GM12878 (cell line): Measurements from ENCODE around the gene IL17B. TPM values are rescaled to one million over a fixed set of nuclear protein-coding genes. Genes with fewer than 3 reads are reported as not detected.

Source experiments
- ATAC-seq: fragments of 200-7000 bp; cut with Tn5 transposase; 3 replicates; pipeline ENCODE4 v1.9.1; 2020; ENCODE audit warnings: mild to moderate bottlenecking, moderate library complexity
- BruUV-seq: library from RNA; stranded (reverse); fragments of 400-500 nt; replicated peaks from 2 replicates; lab custom pipeline; 2021; lab: Mats Ljungman, UMichigan
- CTCF ChIA-PET: fragments of 300-600 bp; sonication (Branson Sonifier 250); formaldehyde crosslinking; extraction: SDS; loops from one replicate; lab custom pipeline; 2021; ENCODE audit warnings: inconsistent platforms; lab: Yijun Ruan, JAX
- POLR2A ChIA-PET: fragments of 350-600 bp; formaldehyde crosslinking; extraction: SDS; loops from one replicate; lab custom pipeline; 2021; ENCODE audit warnings: inconsistent platforms; lab: Charles Lee
- RAD21 ChIA-PET: fragments of 300-600 bp; sonication (Branson Sonifier 250); formaldehyde crosslinking; loops from one replicate; lab custom pipeline; 2023; ENCODE audit warnings: antibody characterized with exemption; ENCODE audit not compliant: unreplicated experiment; lab: Charles Lee
- SMC1A ChIA-PET: fragments of 300-600 bp; sonication (Branson Sonifier 250); formaldehyde crosslinking; loops from one replicate; lab custom pipeline; 2023; ENCODE audit not compliant: unreplicated experiment, uncharacterized antibody; lab: Charles Lee
- DNase-seq: peaks from one replicate; pipeline ENCODE4 v3.0.0-alpha.2; 2011; ENCODE audit warnings: low read depth, low spot score
- FAIRE-seq: peaks from 3 replicates; lab custom pipeline; 2011; peaks lifted over from hg19 to GRCh38; lab: Jason Lieb, UNC
- H2AFZ ChIP-seq: 2 replicates; pipeline ENCODE4 v1.6.0; 2011; ENCODE audit warnings: low read depth, low read length, control low read depth; ENCODE audit not compliant: control insufficient read depth
- H3K27ac ChIP-seq: 2 replicates; pipeline ENCODE4 v1.5.1; 2011; ENCODE audit warnings: control low read depth; ENCODE audit not compliant: control insufficient read depth, insufficient read depth
- H3K27me3 ChIP-seq, 2 experiments: replicated peaks in 1 of 2; 2 replicates each; pipeline versions ENCODE4 v1.6.0 to v1.6.1; 2011; ENCODE audit warnings: low read length in 1 of 2; ENCODE audit not compliant: control insufficient read depth in 2 of 2, insufficient read depth in 2 of 2
- H3K36me3 ChIP-seq, 2 experiments: 2 replicates each; pipeline ENCODE4 v1.5.1; 2011; ENCODE audit warnings: low read length in 1 of 2; ENCODE audit not compliant: control insufficient read depth in 2 of 2, insufficient read depth in 2 of 2
- H3K4me1 ChIP-seq: 2 replicates; pipeline ENCODE4 v1.6.1; 2011; ENCODE audit warnings: mild to moderate bottlenecking, low read length, moderate library complexity, mixed read lengths; ENCODE audit not compliant: control insufficient read depth, insufficient read depth
- H3K4me2 ChIP-seq: 2 replicates; pipeline ENCODE4 v1.6.0; 2011; ENCODE audit warnings: control low read depth; ENCODE audit not compliant: control insufficient read depth, insufficient read depth
- H3K4me3 ChIP-seq: fragments of 200-600 bp; sonication (generic); 2 replicates; pipeline ENCODE4 v1.5.1; 2016
- H3K79me2 ChIP-seq: 2 replicates; pipeline ENCODE4 v1.6.0; 2011; ENCODE audit warnings: low read length; ENCODE audit not compliant: control insufficient read depth, insufficient read depth
- H3K9ac ChIP-seq: 2 replicates; pipeline ENCODE4 v1.8.0; 2011; ENCODE audit warnings: low read length, control low read depth, mixed read lengths; ENCODE audit not compliant: control insufficient read depth, insufficient read depth
- H3K9me3 ChIP-seq: replicated peaks from 3 replicates; pipeline ENCODE4 v1.5.1; 2011; ENCODE audit warnings: mild to moderate bottlenecking, low read length; ENCODE audit not compliant: control insufficient read depth, insufficient read depth
- H4K20me1 ChIP-seq: 2 replicates; pipeline ENCODE4 v1.6.0; 2011; ENCODE audit not compliant: control insufficient read depth, insufficient read depth
- BMI1 ChIP-seq: fragments of 450-650 bp; IDR thresholded peaks from 2 replicates; pipeline ENCODE4 v1.6.1; 2016; ENCODE audit warnings: mild to moderate bottlenecking, moderate library complexity, borderline replicate concordance
- CEBPB ChIP-seq, 2 experiments: fragments of 150-350 bp in 1 of 2; IDR thresholded peaks; 2 replicates each; pipeline ENCODE4 v1.6.1; 2012 to 2014; ENCODE audit warnings: low read depth in 2 of 2, low read length in 2 of 2, borderline replicate concordance in 1 of 2, inconsistent platforms in 1 of 2
- CREB1 ChIP-seq: IDR thresholded peaks from 2 replicates; pipeline ENCODE4 v1.6.1; 2012; ENCODE audit warnings: low read depth, mild to moderate bottlenecking, inconsistent platforms
- CTCF ChIP-seq, 3 experiments: IDR thresholded peaks in 2 of 3; conservative IDR thresholded peaks in 1 of 3; 2 replicates each; pipeline ENCODE4 v1.5.1; 2011; ENCODE audit warnings: low read depth in 3 of 3, low read length in 3 of 3, mild to moderate bottlenecking in 3 of 3, control low read depth in 2 of 3, moderate library complexity in 2 of 3, inconsistent platforms in 1 of 3, mixed read lengths in 1 of 3; ENCODE audit not compliant: control insufficient read depth in 2 of 3, insufficient read depth in 1 of 3; ENCODE audit errors: extremely low read depth in 1 of 3
- EP300 ChIP-seq, 2 experiments: fragments of 150-350 bp in 1 of 2; IDR thresholded peaks; 2 replicates each; pipeline ENCODE4 v1.6.1; 2011 to 2012; ENCODE audit warnings: low read depth in 2 of 2, low read length in 2 of 2, borderline replicate concordance in 1 of 2, improper control_type of control experiment in 1 of 2, inconsistent platforms in 1 of 2; ENCODE audit not compliant: control insufficient read depth in 1 of 2
- IKZF2 ChIP-seq, 2 experiments: fragments of 450-650 bp; IDR thresholded peaks; 2 replicates each; pipeline ENCODE4 v1.6.1; 2017; ENCODE audit warnings: mild to moderate bottlenecking in 2 of 2, moderate library complexity in 2 of 2
- MYB ChIP-seq: fragments of 150-350 bp; IDR thresholded peaks from 2 replicates; pipeline ENCODE4 v1.6.1; 2014; ENCODE audit warnings: mild to moderate bottlenecking, low read depth, low read length, borderline replicate concordance
- NFYB ChIP-seq: IDR thresholded peaks from 2 replicates; pipeline ENCODE4 v1.6.1; 2011; ENCODE audit warnings: low read depth, mild to moderate bottlenecking, low read length, improper control_type of control experiment, moderate library complexity; ENCODE audit not compliant: insufficient read depth
- NR2C2 ChIP-seq: IDR thresholded peaks from 2 replicates; pipeline ENCODE4 v1.6.1; 2011; ENCODE audit warnings: borderline replicate concordance, low read depth; ENCODE audit not compliant: control insufficient read depth, insufficient read length
- RAD21 ChIP-seq: IDR thresholded peaks from 2 replicates; pipeline ENCODE4 v1.6.1; 2011; ENCODE audit warnings: mild to moderate bottlenecking, low read depth, low read length, moderate library complexity; ENCODE audit not compliant: insufficient read depth
- SMC3 ChIP-seq: IDR thresholded peaks from 2 replicates; pipeline ENCODE4 v1.6.1; 2011; ENCODE audit warnings: low read length, improper control_type of control experiment, borderline replicate concordance
- SRF ChIP-seq, 2 experiments: IDR thresholded peaks; 2 replicates each; pipeline ENCODE4 v1.6.1; 2011; ENCODE audit warnings: low read depth in 2 of 2, low read length in 2 of 2, mild to moderate bottlenecking in 1 of 2, moderate library complexity in 1 of 2
- ZNF217 ChIP-seq: fragments of 450-650 bp; IDR thresholded peaks from 2 replicates; pipeline ENCODE4 v1.6.1; 2017; ENCODE audit warnings: antibody characterized with exemption, mild to moderate bottlenecking
- ZSCAN29 ChIP-seq: fragments of 450-650 bp; IDR thresholded peaks from 2 replicates; pipeline ENCODE4 v1.6.1; 2017; ENCODE audit warnings: mild to moderate bottlenecking, moderate library complexity
- ZZZ3 ChIP-seq: IDR thresholded peaks from 2 replicates; pipeline ENCODE4 v1.6.1; 2011; ENCODE audit warnings: low read depth; ENCODE audit not compliant: control insufficient read depth, insufficient read length
- WGBS: methylation state at CpG from one replicate; pipeline ENCODE4 v1.1.6; 2016; ENCODE audit warnings: low lambda C conversion rate; ENCODE audit not compliant: insufficient replicate concordance, insufficient coverage; ENCODE audit errors: missing lambda C conversion rate; 5-methylcytosine and 5-hydroxymethylcytosine counted together
- in situ Hi-C: fragments of 300-500 bp; cut with MboI; formaldehyde crosslinking; loops from 9 replicates; pipeline ENCODE4 v1.14.3; 2018; ENCODE audit warnings: mixed read lengths
- intact Hi-C: fragments of 100-400 bp; cut with micrococcal nuclease; formaldehyde crosslinking; loops from one replicate; pipeline ENCODE4 v1.14.2; 2022; ENCODE audit not compliant: unreplicated experiment
- polyA plus RNA-seq, 11 experiments: library from polyadenylated mRNA; depleted of rRNA in 4 of 11; unstranded in 6 of 11; stranded (reverse) in 5 of 11; fragments of >200 nt; fragmentation: Nextera tagmentation in 4 of 11; fragmentation: Illumina TruSeq in 1 of 11; extraction: Ambion mirVana in 4 of 11; extraction: Trizol in 1 of 11; gene quantifications; 1 replicate in 1 of 11; 2 replicates in 10 of 11; pipeline versions ENCODE4 v1.2.1 to v1.2.3, GENCODE V29; 2011 to 2016; ENCODE audit warnings: inconsistent platforms in 2 of 11, missing spikeins in 2 of 11, low read depth in 1 of 11
- total RNA-seq, 4 experiments: library from RNA; depleted of rRNA in 3 of 4; stranded (reverse); fragments of >200 nt in 3 of 4; fragmentation: Illumina TruSeq in 1 of 4; extraction: Trizol in 1 of 4; gene quantifications; 2 replicates each; pipeline versions ENCODE4 v1.2.1 to v1.2.3, GENCODE V29; 2013 to 2021
- TF ChIP-seq, protein P1 (sequence below): fragments of 450-650 bp; IDR thresholded peaks from 2 replicates; pipeline ENCODE4 v1.6.1; 2017; ENCODE audit warnings: mild to moderate bottlenecking, moderate library complexity

The IL17B gene
- total and polyA plus RNA-seq, 10 of the 15 experiments (the other 5 are each of a cell fraction or from before 2014, with no cell fraction given), result not detected

DNA sequence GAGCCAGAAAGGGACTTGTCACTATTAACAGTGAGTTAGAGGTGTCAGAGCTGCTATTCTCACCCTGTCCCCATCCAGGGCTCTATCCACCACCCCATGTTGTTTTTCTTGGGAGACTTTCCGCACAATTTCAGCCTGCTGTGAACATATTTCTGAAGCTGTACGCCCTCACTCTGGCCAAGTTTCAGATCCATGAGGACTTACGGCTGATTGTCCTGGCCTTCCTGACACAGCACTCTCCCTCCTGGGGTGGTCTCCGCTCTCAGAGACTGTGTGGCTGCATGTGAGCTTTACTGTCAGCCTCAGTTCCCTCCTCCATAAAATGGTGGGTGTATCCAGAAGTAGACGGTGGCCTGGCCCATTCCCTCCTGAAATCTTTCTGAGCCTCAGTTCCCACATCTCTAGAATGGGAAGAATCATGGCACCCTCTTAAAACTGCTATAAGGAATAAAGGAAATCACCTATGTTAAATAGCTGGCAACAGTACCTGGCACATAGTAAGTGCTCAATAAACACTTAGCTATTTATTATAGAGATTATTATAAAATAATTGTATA is 804 bp upstream of the IL17B start (continued):
- TF ChIP-seq, protein P1, sequence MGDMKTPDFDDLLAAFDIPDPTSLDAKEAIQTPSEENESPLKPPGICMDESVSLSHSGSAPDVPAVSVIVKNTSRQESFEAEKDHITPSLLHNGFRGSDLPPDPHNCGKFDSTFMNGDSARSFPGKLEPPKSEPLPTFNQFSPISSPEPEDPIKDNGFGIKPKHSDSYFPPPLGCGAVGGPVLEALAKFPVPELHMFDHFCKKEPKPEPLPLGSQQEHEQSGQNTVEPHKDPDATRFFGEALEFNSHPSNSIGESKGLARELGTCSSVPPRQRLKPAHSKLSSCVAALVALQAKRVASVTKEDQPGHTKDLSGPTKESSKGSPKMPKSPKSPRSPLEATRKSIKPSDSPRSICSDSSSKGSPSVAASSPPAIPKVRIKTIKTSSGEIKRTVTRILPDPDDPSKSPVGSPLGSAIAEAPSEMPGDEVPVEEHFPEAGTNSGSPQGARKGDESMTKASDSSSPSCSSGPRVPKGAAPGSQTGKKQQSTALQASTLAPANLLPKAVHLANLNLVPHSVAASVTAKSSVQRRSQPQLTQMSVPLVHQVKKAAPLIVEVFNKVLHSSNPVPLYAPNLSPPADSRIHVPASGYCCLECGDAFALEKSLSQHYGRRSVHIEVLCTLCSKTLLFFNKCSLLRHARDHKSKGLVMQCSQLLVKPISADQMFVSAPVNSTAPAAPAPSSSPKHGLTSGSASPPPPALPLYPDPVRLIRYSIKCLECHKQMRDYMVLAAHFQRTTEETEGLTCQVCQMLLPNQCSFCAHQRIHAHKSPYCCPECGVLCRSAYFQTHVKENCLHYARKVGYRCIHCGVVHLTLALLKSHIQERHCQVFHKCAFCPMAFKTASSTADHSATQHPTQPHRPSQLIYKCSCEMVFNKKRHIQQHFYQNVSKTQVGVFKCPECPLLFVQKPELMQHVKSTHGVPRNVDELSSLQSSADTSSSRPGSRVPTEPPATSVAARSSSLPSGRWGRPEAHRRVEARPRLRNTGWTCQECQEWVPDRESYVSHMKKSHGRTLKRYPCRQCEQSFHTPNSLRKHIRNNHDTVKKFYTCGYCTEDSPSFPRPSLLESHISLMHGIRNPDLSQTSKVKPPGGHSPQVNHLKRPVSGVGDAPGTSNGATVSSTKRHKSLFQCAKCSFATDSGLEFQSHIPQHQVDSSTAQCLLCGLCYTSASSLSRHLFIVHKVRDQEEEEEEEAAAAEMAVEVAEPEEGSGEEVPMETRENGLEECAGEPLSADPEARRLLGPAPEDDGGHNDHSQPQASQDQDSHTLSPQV, result no peak
- no peak for TF ChIP-seq CTCF (IDR thresholded peaks at IDR 0.05 in 2 of 3, conservative IDR thresholded peaks at IDR 0.05 in 1 of 3; ENCODE audit: control insufficient read depth in 2 of 3, extremely low read depth in 1 of 3, insufficient read depth in 1 of 3, low read depth in 3 of 3, low read length in 3 of 3)
- TF ChIP-seq RAD21, result no peak

DNA sequence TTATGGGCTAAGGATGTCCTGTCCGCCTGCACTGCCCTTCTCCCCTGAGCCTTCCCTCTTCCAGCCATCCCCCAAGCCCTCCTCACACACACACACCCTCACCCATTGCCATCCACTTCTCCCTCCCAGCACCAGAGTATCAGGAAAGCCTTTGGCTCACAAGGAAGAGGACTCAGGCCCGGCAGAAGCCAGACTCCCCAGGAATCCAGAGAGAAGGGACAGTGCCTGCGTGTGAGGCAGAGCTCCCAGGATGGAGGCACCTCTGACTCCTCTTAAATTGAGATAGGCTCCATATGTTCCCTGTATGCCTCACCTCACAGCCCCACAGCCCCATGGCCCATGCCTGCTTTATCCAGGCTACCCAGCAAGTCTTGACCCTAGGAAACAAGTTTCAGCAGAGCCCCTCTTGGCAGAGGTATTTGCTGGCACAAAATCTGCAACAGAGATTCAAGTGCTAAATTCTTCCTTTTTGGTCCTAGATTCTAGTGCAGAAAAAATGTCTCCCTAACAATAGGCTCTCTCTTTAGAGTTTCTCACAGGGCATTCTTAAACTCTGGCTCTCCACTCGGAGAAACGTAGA is 761 bp downstream of the IL17B start:
- Histone ChIP-seq H3K79me2 (no peaks in the 10 kb centered on the region), H3K27ac (no peak overlapping the region), H3K4me3 (no peak overlapping the region), H3K9ac (no peak overlapping the region), H2AFZ (no peak overlapping the region), H3K36me3 (no peaks in the 10 kb centered on the region), H3K4me1 (no peaks in the 10 kb centered on the region), H3K9me3 (no peaks in the 10 kb centered on the region), H3K27me3 (peaks cover 0 to 2% of the 10 kb centered on the region in 2 experiments; a peak in 2 of 4 replicates), H4K20me1 (no peaks in the 10 kb centered on the region), H3K4me2 (no peak overlapping the region)
- DNase-seq (no peak), FAIRE-seq (no peak), ATAC-seq (no peak)
- no TSS peak for BruUV-seq
- ChIA-PET POLR2A (no interaction called here), RAD21 (interaction anchor here (1.0 to 1.1 kb wide), 2 partner anchors 63 to 173 kb away, joined by 3 read pairs; partner anchors contain the start of gene CSNK1A1), CTCF (interaction anchor here (7.6 to 12.8 kb wide), 2 partner anchors 56 to 184 kb away, joined by 35 to 137 read pairs; no protein-coding TSS in a partner anchor), SMC1A (interaction anchor here (1.1 kb wide), 1 partner anchor 56 kb away, joined by 3 read pairs; no protein-coding TSS in a partner anchor)
- intact Hi-C loops, result no loop called here
- WGBS, result 40% methylated on average over 5 of the region's 5 CpGs
- in situ Hi-C loops, result no loop called here
- TF ChIP-seq IKZF2 (IDR thresholded peaks at IDR 0.05) (no peak), NFYB (no peak), CEBPB (IDR thresholded peaks at IDR 0.05; ENCODE audit: borderline replicate concordance in 1 of 2, low read depth in 2 of 2, low read length in 2 of 2) (no peak), ZSCAN29 (no peak), MYB (no peak), NR2C2 (no peak), EP300 (IDR thresholded peaks at IDR 0.05; ENCODE audit: borderline replicate concordance in 1 of 2, control insufficient read depth in 1 of 2, low read depth in 2 of 2, low read length in 2 of 2) (no peak), SRF (IDR thresholded peaks at IDR 0.05; ENCODE audit: low read depth in 2 of 2, low read length in 2 of 2) (no peak), CREB1 (no peak), BMI1 (no peak), ZNF217 (no peak), ZZZ3 (no peak), SMC3 (no peak)
